Activated naive CD8-positive, alpha-beta T cell treated with anti-CD3 and anti-CD28 coated beads, Interleukin-2, amount 50 U/mL, for 24 hours (primary cell): ENCODE measurements around the gene RPS16.
A peak's percentile ranks its signal among the peaks of the same experiment; 100 is the strongest.
"Not testable (repeated sequence)": the region's sequence is repeated elsewhere in the genome, so short reads cannot be mapped to it uniquely, and the experiment has no call there.

ENCODE experiments used
- ATAC-seq: fragments of 150-1000 bp; cut with Tn5 transposase; one replicate; pipeline ENCODE4 v1.10.0; 2021
- DNase-seq: peaks from one replicate; pipeline ENCODE4 v3.0.0; 2021
- H3K27ac Mint-ChIP-seq: one replicate; pipeline ENCODE4 v1.8.0; 2021; ENCODE audit warnings: mild to moderate bottlenecking, mixed read lengths
- H3K27me3 Mint-ChIP-seq: one replicate; pipeline ENCODE4 v1.8.0; 2021; ENCODE audit warnings: mixed read lengths
- H3K36me3 Mint-ChIP-seq: one replicate; pipeline ENCODE4 v1.8.0; 2021; ENCODE audit warnings: low read depth, mixed read lengths
- H3K4me1 Mint-ChIP-seq: one replicate; pipeline ENCODE4 v1.8.0; 2021; ENCODE audit warnings: mixed read lengths
- H3K4me3 Mint-ChIP-seq: one replicate; pipeline ENCODE4 v1.8.0; 2021; ENCODE audit warnings: mild to moderate bottlenecking, moderate library complexity, mixed read lengths
- H3K9me3 Mint-ChIP-seq: one replicate; pipeline ENCODE4 v1.8.0; 2021; ENCODE audit warnings: mixed read lengths

Gene RPS16

GRCh38 chr19:39435499-39436349 lies at the start of gene RPS16:
Gene RPS16 (minus strand): TSS chr19:39435949. CDS start chr19:39435895, 54 bp downstream.
- DNase-seq, result peak; percentile 100
- Mint-ChIP-seq H3K4me1 (peaks cover 60% of the 10 kb centered on the region), H3K36me3 (peaks cover 41% of the 10 kb centered on the region), H3K27ac (peak within 1 kb of the TSS; percentile 99), H3K9me3 (no peaks in the 10 kb centered on the region), H3K4me3 (peak within 1 kb of the TSS; percentile 100), H3K27me3 (peaks cover 5% of the 10 kb centered on the region)
- ATAC-seq, result peak; percentile 85

GRCh38 chr19:39483141-39483540 lies 47.4 kb upstream of the RPS16 start:
- peaks cover 25% of the 10 kb centered on the region for H3K4me1 Mint-ChIP-seq
- no peaks in the 10 kb centered on the region for H3K9me3 Mint-ChIP-seq
- peak overlapping the region; percentile 42 for H3K4me3 Mint-ChIP-seq
- H3K27me3 Mint-ChIP-seq, result no peaks in the 10 kb centered on the region
- H3K27ac Mint-ChIP-seq, result no peak overlapping the region
- DNase-seq (no peak), ATAC-seq (no peak)
- peaks cover 28% of the 10 kb centered on the region for H3K36me3 Mint-ChIP-seq

GRCh38 chr19:39481676-39482075 lies 45.9 kb upstream of the RPS16 start:
- Mint-ChIP-seq H3K27me3 (no peaks in the 10 kb centered on the region), H3K4me3 (peak overlapping the region; percentile 92), H3K9me3 (no peaks in the 10 kb centered on the region), H3K36me3 (peaks cover 28% of the 10 kb centered on the region), H3K27ac (peak overlapping the region; percentile 91), H3K4me1 (peaks cover 25% of the 10 kb centered on the region)
- ATAC-seq, result no peak
- DNase-seq, result no peak

GRCh38 chr19:39481229-39481545 lies 45.4 kb upstream of the RPS16 start:
- DNase-seq, result no peak
- Mint-ChIP-seq H3K36me3 (peaks cover 26% of the 10 kb centered on the region), H3K4me1 (peaks cover 25% of the 10 kb centered on the region), H3K9me3 (no peaks in the 10 kb centered on the region), H3K4me3 (peak overlapping the region; percentile 92), H3K27ac (peak overlapping the region; percentile 91), H3K27me3 (no peaks in the 10 kb centered on the region)
- no peak for ATAC-seq

GRCh38 chr19:39480337-39481228 lies 44.8 kb upstream of the RPS16 start, which contains the start of gene TIMM50:
Gene TIMM50 (plus strand): TSS chr19:39480838. CDS start chr19:39480854, 16 bp downstream.
- Mint-ChIP-seq H3K36me3 (peaks cover 26% of the 10 kb centered on the region), H3K27me3 (no peaks in the 10 kb centered on the region), H3K4me1 (peaks cover 25% of the 10 kb centered on the region), H3K27ac (peak within 1 kb of the TSS; percentile 91), H3K9me3 (no peaks in the 10 kb centered on the region), H3K4me3 (peak within 1 kb of the TSS; percentile 92)
- DNase-seq, result peak; percentile 99
- ATAC-seq, result peak; percentile 93

- no peak for DNase-seq
- Mint-ChIP-seq H3K27ac (peak overlapping the region; percentile 91), H3K27me3 (no peaks in the 10 kb centered on the region), H3K4me3 (peak overlapping the region; percentile 92), H3K9me3 (no peaks in the 10 kb centered on the region), H3K4me1 (peaks cover 25% of the 10 kb centered on the region), H3K36me3 (peaks cover 26% of the 10 kb centered on the region)
- ATAC-seq, result no peak
Observed at GRCh38 chr19:39479916-39480315, 44.2 kb upstream of the RPS16 start.

- not testable (repeated sequence) for H3K27ac Mint-ChIP-seq, H3K9me3 Mint-ChIP-seq, ATAC-seq, H3K4me3 Mint-ChIP-seq, H3K27me3 Mint-ChIP-seq, DNase-seq
- peaks cover 28% of the 10 kb centered on the region for H3K36me3 Mint-ChIP-seq
- peaks cover 25% of the 10 kb centered on the region for H3K4me1 Mint-ChIP-seq
Observed at GRCh38 chr19:39479319-39479801, 43.6 kb upstream of the RPS16 start.

- no peak overlapping the region for H3K27ac Mint-ChIP-seq
- no peak for DNase-seq
- H3K9me3 Mint-ChIP-seq, result no peaks in the 10 kb centered on the region
- no peak overlapping the region for H3K4me3 Mint-ChIP-seq
- H3K36me3 Mint-ChIP-seq, result peaks cover 37% of the 10 kb centered on the region
- no peak for ATAC-seq
- H3K4me1 Mint-ChIP-seq, result peaks cover 28% of the 10 kb centered on the region
- H3K27me3 Mint-ChIP-seq, result no peaks in the 10 kb centered on the region
Observed at GRCh38 chr19:39475748-39476147, 40.0 kb upstream of the RPS16 start.

- Mint-ChIP-seq H3K27ac (no peak overlapping the region), H3K4me3 (no peak overlapping the region), H3K9me3 (no peaks in the 10 kb centered on the region), H3K27me3 (no peaks in the 10 kb centered on the region), H3K4me1 (peaks cover 33% of the 10 kb centered on the region), H3K36me3 (peaks cover 52% of the 10 kb centered on the region)
- DNase-seq (peak; percentile 79), ATAC-seq (peak; percentile 16)
Observed at GRCh38 chr19:39474139-39474620, 38.4 kb upstream of the RPS16 start.

- Mint-ChIP-seq H3K36me3 (peaks cover 58% of the 10 kb centered on the region), H3K4me1 (peaks cover 33% of the 10 kb centered on the region), H3K27ac (no peak overlapping the region), H3K4me3 (no peak overlapping the region), H3K27me3 (no peaks in the 10 kb centered on the region), H3K9me3 (no peaks in the 10 kb centered on the region)
- no peak for DNase-seq
- ATAC-seq, result no peak
Observed at GRCh38 chr19:39473443-39473960, 37.8 kb upstream of the RPS16 start.

- H3K4me3 Mint-ChIP-seq, result no peak overlapping the region
- H3K27me3 Mint-ChIP-seq, result no peaks in the 10 kb centered on the region
- peaks cover 62% of the 10 kb centered on the region for H3K36me3 Mint-ChIP-seq
- peak overlapping the region; percentile 90 for H3K27ac Mint-ChIP-seq
- H3K9me3 Mint-ChIP-seq, result no peaks in the 10 kb centered on the region
- H3K4me1 Mint-ChIP-seq, result peaks cover 33% of the 10 kb centered on the region
- DNase-seq (no peak), ATAC-seq (no peak)
Observed at GRCh38 chr19:39472746-39473442, 37.1 kb upstream of the RPS16 start.

- no peaks in the 10 kb centered on the region for H3K27me3 Mint-ChIP-seq
- DNase-seq (peak; percentile 35), ATAC-seq (no peak)
- peaks cover 60% of the 10 kb centered on the region for H3K36me3 Mint-ChIP-seq
- no peak overlapping the region for H3K4me3 Mint-ChIP-seq
- H3K27ac Mint-ChIP-seq, result peak overlapping the region; percentile 90
- no peaks in the 10 kb centered on the region for H3K9me3 Mint-ChIP-seq
- H3K4me1 Mint-ChIP-seq, result peaks cover 33% of the 10 kb centered on the region
Observed at GRCh38 chr19:39471756-39472536, 36.2 kb upstream of the RPS16 start.

GRCh38 chr19:39470724-39471339 lies 35.1 kb upstream of the RPS16 start:
- Mint-ChIP-seq H3K4me3 (no peak overlapping the region), H3K9me3 (no peaks in the 10 kb centered on the region), H3K27ac (peak overlapping the region; percentile 90), H3K36me3 (peaks cover 62% of the 10 kb centered on the region), H3K27me3 (no peaks in the 10 kb centered on the region), H3K4me1 (peaks cover 33% of the 10 kb centered on the region)
- DNase-seq (no peak), ATAC-seq (peak; percentile 84)
